ENCODE results near the gene SLC27A2.
"Not testable (repeated sequence)": the region's sequence is repeated elsewhere in the genome, so short reads cannot be mapped to it uniquely, and the experiment has no call there.

The SLC27A2 gene

GRCh38 chr15:50148362-50148963 is 33.5 kb upstream of the SLC27A2 start:
- no peak for TF ChIP-seq POLR2A (IDR thresholded peaks at IDR 0.05; ENCODE audit: low read depth, low read length)
- FAIRE-seq (peak; percentile 65), DNase-seq (ENCODE audit: insufficient read length, low spot score) (no peak)

- no peak for FAIRE-seq
- DNase-seq (ENCODE audit: insufficient read length, low spot score) = no peak
Observed at GRCh38 chr15:50149090-50149489, 32.9 kb upstream of the SLC27A2 start.

GRCh38 chr15:50150349-50150748 is 31.6 kb upstream of the SLC27A2 start:
- DNase-seq (ENCODE audit: insufficient read length, low spot score) (no peak), FAIRE-seq (no peak)
- TF ChIP-seq POLR2A (IDR thresholded peaks at IDR 0.05; ENCODE audit: low read depth, low read length) = no peak

More at GRCh38 chr15:50149090-50149489, 32.9 kb upstream of the SLC27A2 start:
- no peak for TF ChIP-seq POLR2A (IDR thresholded peaks at IDR 0.05; ENCODE audit: low read depth, low read length)

GRCh38 chr15:50150851-50151250 is 31.1 kb upstream of the SLC27A2 start:
- FAIRE-seq (no peak), DNase-seq (ENCODE audit: insufficient read length, low spot score) (no peak)
- TF ChIP-seq POLR2A (IDR thresholded peaks at IDR 0.05; ENCODE audit: low read depth, low read length) = no peak

- FAIRE-seq = no peak
- no peak for DNase-seq (ENCODE audit: insufficient read length, low spot score)
- TF ChIP-seq POLR2A (IDR thresholded peaks at IDR 0.05; ENCODE audit: low read depth, low read length) = no peak
Observed at GRCh38 chr15:50151476-50151875, 30.5 kb upstream of the SLC27A2 start.

- DNase-seq (ENCODE audit: insufficient read length, low spot score); FAIRE-seq: not testable (repeated sequence)
Observed at GRCh38 chr15:50158236-50158635, 23.8 kb upstream of the SLC27A2 start.

- no peak for DNase-seq (ENCODE audit: insufficient read length, low spot score)
- no peak for TF ChIP-seq POLR2A (IDR thresholded peaks at IDR 0.05; ENCODE audit: low read depth, low read length)
- FAIRE-seq = no peak
Observed at GRCh38 chr15:50162969-50163718, 18.9 kb upstream of the SLC27A2 start.

- DNase-seq (ENCODE audit: insufficient read length, low spot score) = no peak
- FAIRE-seq = no peak
- no peak for TF ChIP-seq POLR2A (IDR thresholded peaks at IDR 0.05; ENCODE audit: low read depth, low read length)
Observed at GRCh38 chr15:50163719-50164410, 18.1 kb upstream of the SLC27A2 start.

- no peak for TF ChIP-seq POLR2A (IDR thresholded peaks at IDR 0.05; ENCODE audit: low read depth, low read length)
- FAIRE-seq (no peak), DNase-seq (ENCODE audit: insufficient read length, low spot score) (no peak)
Observed at GRCh38 chr15:50164458-50164857, 17.5 kb upstream of the SLC27A2 start.

- DNase-seq (ENCODE audit: insufficient read length, low spot score) = peak; percentile 17
- no peak for TF ChIP-seq POLR2A (IDR thresholded peaks at IDR 0.05; ENCODE audit: low read depth, low read length)
Observed at GRCh38 chr15:50166216-50166615, 15.8 kb upstream of the SLC27A2 start.

GRCh38 chr15:50167110-50167509 is 14.9 kb upstream of the SLC27A2 start:
- no peak for DNase-seq (ENCODE audit: insufficient read length, low spot score)
- FAIRE-seq = no peak
- TF ChIP-seq POLR2A (IDR thresholded peaks at IDR 0.05; ENCODE audit: low read depth, low read length) = no peak

More at GRCh38 chr15:50166216-50166615, 15.8 kb upstream of the SLC27A2 start:
- FAIRE-seq = no peak

- TF ChIP-seq POLR2A (IDR thresholded peaks at IDR 0.05; ENCODE audit: low read depth, low read length) = no peak
- no peak for DNase-seq (ENCODE audit: insufficient read length, low spot score)
- no peak for FAIRE-seq
Observed at GRCh38 chr15:50168379-50168778, 13.6 kb upstream of the SLC27A2 start.

- FAIRE-seq = no peak
- DNase-seq (ENCODE audit: insufficient read length, low spot score) = no peak
- no peak for TF ChIP-seq POLR2A (IDR thresholded peaks at IDR 0.05; ENCODE audit: low read depth, low read length)
Observed at GRCh38 chr15:50168783-50169411, 13.1 kb upstream of the SLC27A2 start.

- DNase-seq (ENCODE audit: insufficient read length, low spot score); FAIRE-seq: not testable (repeated sequence)
Observed at GRCh38 chr15:50172360-50172895, 9.6 kb upstream of the SLC27A2 start.

Data from H54 (cell line).